Measurements from ENCODE around the gene TRAPPC6A. TPM values are rescaled to one million over a fixed set of nuclear protein-coding genes. Genes with fewer than 3 reads are reported as not detected.

Gene TRAPPC6A
- total RNA-seq, 1 experiment from 2014 or later: 26.9 TPM

DNA sequence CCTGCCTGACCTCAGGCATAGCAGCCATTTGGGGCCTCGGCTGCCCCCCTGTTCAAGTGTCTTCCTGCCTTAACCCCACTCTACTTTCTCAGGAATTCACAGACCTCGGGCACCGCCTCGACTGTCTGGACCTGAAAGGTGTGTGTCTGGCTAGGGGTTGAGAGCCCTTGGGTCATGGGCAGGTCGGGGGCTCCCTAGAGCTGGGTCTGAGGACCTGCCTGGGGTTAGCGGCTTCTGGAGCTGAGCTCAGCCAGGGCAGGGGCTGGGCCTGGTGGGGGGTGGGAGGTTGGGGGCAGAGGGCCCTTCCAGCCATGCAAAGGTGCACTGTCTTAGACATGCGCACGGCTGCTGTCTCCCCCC, 37.9 kb downstream of the TRAPPC6A start:
- TF ChIP-seq, protein P1, sequence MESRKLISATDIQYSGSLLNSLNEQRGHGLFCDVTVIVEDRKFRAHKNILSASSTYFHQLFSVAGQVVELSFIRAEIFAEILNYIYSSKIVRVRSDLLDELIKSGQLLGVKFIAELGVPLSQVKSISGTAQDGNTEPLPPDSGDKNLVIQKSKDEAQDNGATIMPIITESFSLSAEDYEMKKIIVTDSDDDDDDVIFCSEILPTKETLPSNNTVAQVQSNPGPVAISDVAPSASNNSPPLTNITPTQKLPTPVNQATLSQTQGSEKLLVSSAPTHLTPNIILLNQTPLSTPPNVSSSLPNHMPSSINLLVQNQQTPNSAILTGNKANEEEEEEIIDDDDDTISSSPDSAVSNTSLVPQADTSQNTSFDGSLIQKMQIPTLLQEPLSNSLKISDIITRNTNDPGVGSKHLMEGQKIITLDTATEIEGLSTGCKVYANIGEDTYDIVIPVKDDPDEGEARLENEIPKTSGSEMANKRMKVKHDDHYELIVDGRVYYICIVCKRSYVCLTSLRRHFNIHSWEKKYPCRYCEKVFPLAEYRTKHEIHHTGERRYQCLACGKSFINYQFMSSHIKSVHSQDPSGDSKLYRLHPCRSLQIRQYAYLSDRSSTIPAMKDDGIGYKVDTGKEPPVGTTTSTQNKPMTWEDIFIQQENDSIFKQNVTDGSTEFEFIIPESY (IDR thresholded peaks at IDR 0.05; ENCODE audit: extremely low read depth, insufficient replicate concordance, low read length): no peak
- no peak for TF ChIP-seq REST (IDR thresholded peaks at IDR 0.05; ENCODE audit: low read depth)
- no peak for TF ChIP-seq CEBPB (IDR thresholded peaks at IDR 0.05; ENCODE audit: low read depth)
- TF ChIP-seq EZH2 (IDR thresholded peaks at IDR 0.05): no peak
- TF ChIP-seq ATF3 (IDR thresholded peaks at IDR 0.05): no peak
- ATAC-seq: no peak
- peaks cover 0 to 3% of the 10 kb centered on the region in 2 experiments; a peak in 2 of 4 replicates for H3K4me1 ChIP-seq (ENCODE audit: control insufficient read depth in 1 of 2, insufficient read depth in 2 of 2, low read length in 2 of 2)
- no TSS peak for BruUV-seq (replicated peaks)
- no peak overlapping the region for H3K27ac ChIP-seq (ENCODE audit: low read depth, low read length)
- H4K20me1 ChIP-seq (ENCODE audit: insufficient read depth): no peaks in the 10 kb centered on the region
- H3K4me3 ChIP-seq (replicated peaks in 1 of 2; ENCODE audit: low read depth in 1 of 2, low read length in 2 of 2): no peak overlapping the region
- POLR2A ChIA-PET: no interaction called here
- H3K9ac ChIP-seq (ENCODE audit: low read length): no peak overlapping the region
- H3K4me2 ChIP-seq (ENCODE audit: low read length): no peak overlapping the region
- intact Hi-C loops (cut with micrococcal nuclease): no loop called here
- no peaks in the 10 kb centered on the region; a peak in 1 of 4 replicates for H3K36me3 ChIP-seq (ENCODE audit: control insufficient read depth in 1 of 2, insufficient read depth in 2 of 2, low read length in 2 of 2)
- no peaks in the 10 kb centered on the region for H3K9me3 ChIP-seq (ENCODE audit: control insufficient read depth in 1 of 2, insufficient read depth in 1 of 2, low read depth in 1 of 2, low read length in 2 of 2)
- no peaks in the 10 kb centered on the region for H3K27me3 ChIP-seq (ENCODE audit: insufficient read depth, low read length)
- H2AFZ ChIP-seq (ENCODE audit: low read depth, low read length, poor library complexity, severe bottlenecking): no peak overlapping the region
- no peak for DNase-seq (ENCODE audit: low read depth, low spot score)
- no peaks in the 10 kb centered on the region for H3K9me2 ChIP-seq (ENCODE audit: insufficient read depth)
- H3K79me2 ChIP-seq (ENCODE audit: insufficient read depth, low read length): peaks cover 28% of the 10 kb centered on the region; the same call in 1 of the 2 replicates
- CTCF ChIA-PET: no interaction called here
- RAD21 ChIA-PET (ENCODE audit: low non-redundant PET in 1 of 2, low total read pairs in 2 of 2, uncharacterized antibody in 2 of 2, unreplicated experiment in 2 of 2): no interaction called here
